Thyroid gland (tissue), 4 donors: Measurements from ENCODE around the gene TIMM50. TPM values are rescaled to one million over a fixed set of nuclear protein-coding genes. Genes with fewer than 3 reads are reported as not detected.

Experiments used
- DNase-seq, 2 donors: peaks; one replicate each; pipeline ENCODE4 v3.0.0-alpha.2; 2019
- H3K27ac ChIP-seq, 3 donors: fragments of 200-600 bp; sonication (generic); 1 replicate in 2 of 3; 2 replicates in 1 of 3; pipeline ENCODE4 v1.5.1; 2016 to 2019; ENCODE audit warnings: mild to moderate bottlenecking in 1 of 3, moderate library complexity in 1 of 3
- H3K27me3 ChIP-seq: fragments of 200-600 bp; sonication (generic); one replicate; pipeline ENCODE4 v1.5.1; 2019
- H3K36me3 ChIP-seq, 2 donors: fragments of 200-600 bp; sonication (generic); one replicate each; pipeline ENCODE4 v1.5.1; 2016 to 2019
- H3K4me1 ChIP-seq, 2 donors: fragments of 200-600 bp; sonication (generic); one replicate each; pipeline ENCODE4 v1.5.1; 2017 to 2019
- H3K4me3 ChIP-seq, 3 donors: fragments of 200-600 bp; sonication (generic); replicated peaks in 1 of 3; 1 replicate in 2 of 3; 2 replicates in 1 of 3; pipeline ENCODE4 v1.5.1; 2016; ENCODE audit warnings: mild to moderate bottlenecking in 1 of 3
- H3K9me3 ChIP-seq: fragments of 200-600 bp; sonication (generic); one replicate; pipeline ENCODE4 v1.5.1; 2017
- POLR2A ChIP-seq, 2 donors: fragments of 450-650 bp; IDR thresholded peaks; one replicate each; pipeline ENCODE4 v1.6.1; 2017; ENCODE audit warnings: antibody characterized with exemption in 2 of 2, mild to moderate bottlenecking in 2 of 2, moderate library complexity in 1 of 2
- WGBS, 2 donors: methylation state at CpG; one replicate each; pipeline ENCODE4 v1.1.5; 2017; 5-methylcytosine and 5-hydroxymethylcytosine counted together
- intact Hi-C: fragments of 100-400 bp; cut with DNase I; formaldehyde crosslinking; loops from one replicate; pipeline ENCODE4 v1.15.1; 2023
- total RNA-seq, 4 donors: library from RNA; depleted of rRNA; stranded (reverse); fragments of >200 nt; gene quantifications; one replicate each; pipeline ENCODE4 v1.2.3, GENCODE V29; 2016
- TF ChIP-seq, protein P1 (sequence below), 6 experiments: fragments of 200-600 bp in 3 of 6; fragments of 450-650 bp in 3 of 6; sonication (generic) in 3 of 6; IDR thresholded peaks; one replicate each; pipeline ENCODE4 v1.5.1; 2016 to 2019; ENCODE audit warnings: antibody characterized with exemption in 6 of 6, mild to moderate bottlenecking in 2 of 6, inconsistent platforms in 1 of 6, moderate library complexity in 1 of 6

Gene TIMM50
- total RNA-seq, 4 donors from 2014 or later, result 74.4 to 86.5 (median 84.5) TPM

DNA sequence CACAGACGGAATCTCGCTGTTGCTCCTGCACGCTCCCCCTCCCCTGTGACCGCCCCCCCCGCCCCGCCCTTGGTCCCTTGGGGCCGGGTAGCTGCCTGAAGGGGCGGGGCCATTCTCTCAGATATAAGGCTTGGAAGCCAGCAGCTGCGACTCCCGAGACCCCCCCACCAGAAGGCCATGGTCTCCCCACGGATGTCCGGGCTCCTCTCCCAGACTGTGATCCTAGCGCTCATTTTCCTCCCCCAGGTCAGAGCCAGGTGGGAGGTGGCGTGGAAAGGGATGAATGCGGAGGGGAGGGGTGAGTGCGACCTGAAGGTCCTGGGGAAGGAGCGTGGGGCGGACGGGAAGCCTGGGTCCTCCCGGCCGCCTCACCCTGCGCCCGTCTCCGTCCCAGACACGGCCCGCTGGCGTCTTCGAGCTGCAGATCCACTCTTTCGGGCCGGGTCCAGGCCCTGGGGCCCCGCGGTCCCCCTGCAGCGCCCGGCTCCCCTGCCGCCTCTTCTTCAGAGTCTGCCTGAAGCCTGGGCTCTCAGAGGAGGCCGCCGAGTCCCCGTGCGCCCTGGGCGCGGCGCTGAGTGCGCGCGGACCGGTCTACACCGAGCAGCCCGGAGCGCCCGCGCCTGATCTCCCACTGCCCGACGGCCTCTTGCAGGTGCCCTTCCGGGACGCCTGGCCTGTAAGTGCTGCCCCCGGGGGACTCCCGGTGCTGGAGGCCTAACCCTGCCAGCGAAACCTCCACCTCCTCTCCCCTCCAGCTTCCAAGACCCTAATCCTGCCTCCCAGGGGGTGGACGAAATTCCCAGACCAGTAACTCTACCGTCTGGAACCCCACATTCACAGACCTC is 18.4 kb downstream of the TIMM50 start, which contains the start of gene DLL3:
TSS of gene DLL3 (plus strand) at position 150 of the 845 bp plus-strand sequence. CDS start at position 178, 28 bp downstream.
- intact Hi-C loops, result loop anchor here (5.0 kb wide), 1 partner anchor 38 kb away; no protein-coding TSS in a partner anchor
- no peak within 1 kb of the TSS for H3K4me3 ChIP-seq
- TF ChIP-seq, protein P1, sequence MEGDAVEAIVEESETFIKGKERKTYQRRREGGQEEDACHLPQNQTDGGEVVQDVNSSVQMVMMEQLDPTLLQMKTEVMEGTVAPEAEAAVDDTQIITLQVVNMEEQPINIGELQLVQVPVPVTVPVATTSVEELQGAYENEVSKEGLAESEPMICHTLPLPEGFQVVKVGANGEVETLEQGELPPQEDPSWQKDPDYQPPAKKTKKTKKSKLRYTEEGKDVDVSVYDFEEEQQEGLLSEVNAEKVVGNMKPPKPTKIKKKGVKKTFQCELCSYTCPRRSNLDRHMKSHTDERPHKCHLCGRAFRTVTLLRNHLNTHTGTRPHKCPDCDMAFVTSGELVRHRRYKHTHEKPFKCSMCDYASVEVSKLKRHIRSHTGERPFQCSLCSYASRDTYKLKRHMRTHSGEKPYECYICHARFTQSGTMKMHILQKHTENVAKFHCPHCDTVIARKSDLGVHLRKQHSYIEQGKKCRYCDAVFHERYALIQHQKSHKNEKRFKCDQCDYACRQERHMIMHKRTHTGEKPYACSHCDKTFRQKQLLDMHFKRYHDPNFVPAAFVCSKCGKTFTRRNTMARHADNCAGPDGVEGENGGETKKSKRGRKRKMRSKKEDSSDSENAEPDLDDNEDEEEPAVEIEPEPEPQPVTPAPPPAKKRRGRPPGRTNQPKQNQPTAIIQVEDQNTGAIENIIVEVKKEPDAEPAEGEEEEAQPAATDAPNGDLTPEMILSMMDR (IDR thresholded peaks at IDR 0.05), result no peak
- no peak for TF ChIP-seq POLR2A (IDR thresholded peaks at IDR 0.05)
- no peak within 1 kb of the TSS for H3K27ac ChIP-seq
- no peak for DNase-seq
- 3% methylated on average over 11 to 18 of the region's 60 CpGs for WGBS, 2 donors
- peaks cover 0 to 24% of the 10 kb centered on the region in 2 donors for H3K4me1 ChIP-seq
- H3K9me3 ChIP-seq, result no peaks in the 10 kb centered on the region
- peaks cover 8% of the 10 kb centered on the region for H3K27me3 ChIP-seq
- no peaks in the 10 kb centered on the region for H3K36me3 ChIP-seq

DNA sequence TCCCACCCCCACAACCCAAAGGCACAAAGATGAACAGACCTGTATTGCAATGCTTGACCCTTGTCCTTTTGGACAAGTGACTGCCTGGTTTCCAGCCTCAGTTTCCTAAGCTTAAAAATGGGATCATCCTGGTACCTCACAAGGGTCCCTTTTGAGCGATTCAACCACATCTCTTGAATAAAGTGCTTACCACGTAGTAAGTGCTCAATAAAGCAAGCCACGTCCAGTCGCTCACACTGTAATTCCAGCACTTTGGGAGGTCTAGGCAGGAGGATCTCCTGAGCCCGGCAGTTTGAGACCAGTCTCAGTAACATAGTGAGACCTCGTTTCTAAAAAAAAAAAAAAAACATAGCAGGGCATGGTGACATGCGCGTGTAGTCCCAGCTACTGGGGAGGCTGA is 19.3 kb downstream of the TIMM50 start:
- H3K27me3 ChIP-seq, result peaks cover 12% of the 10 kb centered on the region
- intact Hi-C loops, result loop anchor here (5.0 kb wide), 1 partner anchor 37 kb away; no protein-coding TSS in a partner anchor
- 79 to 85% methylated on average over 8 of the region's 8 CpGs for WGBS, 2 donors

DNA sequence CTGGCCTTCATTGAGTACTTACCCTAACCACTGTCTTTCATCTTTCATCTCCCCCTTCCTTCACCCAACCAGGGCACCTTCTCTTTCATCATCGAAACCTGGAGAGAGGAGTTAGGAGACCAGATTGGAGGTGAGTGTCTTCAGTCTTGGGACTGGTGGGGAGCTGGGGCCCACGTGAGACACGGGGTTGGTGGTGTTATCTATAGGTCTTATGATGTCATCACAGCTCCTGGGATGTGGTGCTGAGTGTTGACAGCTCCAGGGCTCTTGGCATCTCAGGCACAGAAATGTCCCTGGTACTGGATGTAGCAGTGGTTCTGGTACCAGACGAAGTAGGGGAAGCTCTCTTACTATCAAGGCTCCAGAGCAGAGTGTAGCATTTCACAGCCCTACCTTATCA is 19.9 kb downstream of the TIMM50 start:
- Histone ChIP-seq H3K27ac (no peak overlapping the region), H3K4me1 (peaks cover 0 to 24% of the 10 kb centered on the region in 2 donors), H3K27me3 (peaks cover 12% of the 10 kb centered on the region), H3K36me3 (no peaks in the 10 kb centered on the region), H3K4me3 (no peak overlapping the region), H3K9me3 (no peaks in the 10 kb centered on the region)
- WGBS, 2 donors, result 63 to 66% methylated on average over 4 of the region's 4 CpGs
- TF ChIP-seq POLR2A (IDR thresholded peaks at IDR 0.05), result no peak
- TF ChIP-seq, protein P1 (IDR thresholded peaks at IDR 0.05), result no peak
- DNase-seq, result no peak
- intact Hi-C loops, result no loop called here

More for the DNA sequence above, 19.3 kb downstream of the TIMM50 start:
- H3K9me3 ChIP-seq, result no peaks in the 10 kb centered on the region
- TF ChIP-seq, protein P1 (IDR thresholded peaks at IDR 0.05), result no peak
- no peak for TF ChIP-seq POLR2A (IDR thresholded peaks at IDR 0.05)
- H3K36me3 ChIP-seq, result no peaks in the 10 kb centered on the region
- no peak overlapping the region for H3K27ac ChIP-seq
- H3K4me3 ChIP-seq, result no peak overlapping the region
- DNase-seq, result no peak
- peaks cover 0 to 24% of the 10 kb centered on the region in 2 donors for H3K4me1 ChIP-seq

DNA sequence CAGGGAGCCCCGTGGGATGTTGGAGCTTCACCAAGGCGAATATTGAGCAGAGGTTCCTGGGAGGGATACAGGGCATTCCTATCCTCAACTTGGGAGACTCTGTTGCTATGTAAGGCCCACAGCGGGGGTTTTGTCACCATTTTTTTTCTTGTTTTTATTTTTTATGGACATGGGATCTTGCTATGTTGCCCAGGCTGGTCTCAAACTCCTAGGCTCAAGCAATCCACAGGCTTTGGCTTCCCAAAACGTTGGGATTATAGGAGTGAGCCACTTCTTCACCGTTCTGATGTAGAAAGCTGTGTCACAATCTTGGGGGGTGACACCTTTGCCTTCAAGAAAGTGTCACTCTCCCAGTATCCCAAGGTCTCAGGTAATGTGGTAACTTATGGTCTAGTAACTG is 20.7 kb downstream of the TIMM50 start:
- Histone ChIP-seq H3K4me3 (no peak overlapping the region), H3K9me3 (no peaks in the 10 kb centered on the region), H3K27ac (no peak overlapping the region), H3K27me3 (peaks cover 12% of the 10 kb centered on the region), H3K36me3 (no peaks in the 10 kb centered on the region), H3K4me1 (peaks cover 0 to 24% of the 10 kb centered on the region in 2 donors)
- TF ChIP-seq, protein P1 (IDR thresholded peaks at IDR 0.05), result no peak
- no peak for TF ChIP-seq POLR2A (IDR thresholded peaks at IDR 0.05)
- intact Hi-C loops, result no loop called here
- DNase-seq, result no peak
- 74% methylated on average over 5 of the region's 5 CpGs for WGBS, 2 donors
